Measurements from ENCODE around the gene DGKB. TPM values are rescaled to one million over a fixed set of nuclear protein-coding genes. Genes with fewer than 3 reads are reported as not detected.

DGKB gene
- total RNA-seq, 4 donors from 2014 or later, result 0.07 to 0.95 (median 0.34) TPM

GRCh38 chr7:14147532-14147931, 755.0 kb downstream of the DGKB start:
- in situ Hi-C loops (cut with MboI; ENCODE audit: low sequenced_read_pairs in 4 of 4), result no loop called here
- Histone ChIP-seq H3K36me3 (no peaks in the 10 kb centered on the region), H3K4me3 (no peak overlapping the region), H3K27ac (no peak overlapping the region), H3K4me1 (no peaks in the 10 kb centered on the region), H3K9me3 (no peaks in the 10 kb centered on the region), H3K27me3 (no peaks in the 10 kb centered on the region)
- TF ChIP-seq POLR2A (IDR thresholded peaks at IDR 0.05) (no peak), CTCF (IDR thresholded peaks at IDR 0.05 in 4 of 5, conservative IDR thresholded peaks at IDR 0.05 in 1 of 5) (no peak)
- intact Hi-C loops (cut with DNase I; ENCODE audit: low total_unique reads), result no loop called here
- DNase-seq (no peak), ATAC-seq (no peak)

GRCh38 chr7:14144538-14144937, 758.0 kb downstream of the DGKB start:
- Histone ChIP-seq H3K4me3 (no peak overlapping the region), H3K27me3 (no peaks in the 10 kb centered on the region), H3K4me1 (no peaks in the 10 kb centered on the region), H3K27ac (no peak overlapping the region), H3K9me3 (no peaks in the 10 kb centered on the region), H3K36me3 (no peaks in the 10 kb centered on the region)
- ATAC-seq (no peak), DNase-seq (no peak)
- TF ChIP-seq POLR2A (IDR thresholded peaks at IDR 0.05), result no peak
- TF ChIP-seq CTCF (IDR thresholded peaks at IDR 0.05 in 4 of 5, conservative IDR thresholded peaks at IDR 0.05 in 1 of 5), result no peak
- intact Hi-C loops (cut with DNase I; ENCODE audit: low total_unique reads) (no loop called here), in situ Hi-C loops (cut with MboI; ENCODE audit: low sequenced_read_pairs in 4 of 4) (no loop called here)

GRCh38 chr7:14144109-14144508, 758.4 kb downstream of the DGKB start:
- H3K4me3 ChIP-seq, result no peak overlapping the region
- intact Hi-C loops (cut with DNase I; ENCODE audit: low total_unique reads), result no loop called here
- in situ Hi-C loops (cut with MboI; ENCODE audit: low sequenced_read_pairs in 4 of 4), result no loop called here
- no peaks in the 10 kb centered on the region for H3K36me3 ChIP-seq
- H3K4me1 ChIP-seq, result no peaks in the 10 kb centered on the region
- DNase-seq (no peak), ATAC-seq (no peak)
- H3K9me3 ChIP-seq, result no peaks in the 10 kb centered on the region
- no peak for TF ChIP-seq CTCF (IDR thresholded peaks at IDR 0.05 in 4 of 5, conservative IDR thresholded peaks at IDR 0.05 in 1 of 5)
- no peak for TF ChIP-seq POLR2A (IDR thresholded peaks at IDR 0.05)
- H3K27ac ChIP-seq, result no peak overlapping the region
- H3K27me3 ChIP-seq, result no peaks in the 10 kb centered on the region

GRCh38 chr7:14137676-14138075, 764.9 kb downstream of the DGKB start:
- no peaks in the 10 kb centered on the region for H3K27me3 ChIP-seq
- no peak for TF ChIP-seq CTCF (IDR thresholded peaks at IDR 0.05 in 4 of 5, conservative IDR thresholded peaks at IDR 0.05 in 1 of 5)
- TF ChIP-seq POLR2A (IDR thresholded peaks at IDR 0.05), result no peak
- H3K4me1 ChIP-seq, result no peaks in the 10 kb centered on the region
- H3K4me3 ChIP-seq, result no peak overlapping the region
- H3K9me3 ChIP-seq, result no peaks in the 10 kb centered on the region
- intact Hi-C loops (cut with DNase I; ENCODE audit: low total_unique reads), result no loop called here
- ATAC-seq (no peak), DNase-seq (no peak)
- no peaks in the 10 kb centered on the region for H3K36me3 ChIP-seq
- in situ Hi-C loops (cut with MboI; ENCODE audit: low sequenced_read_pairs in 4 of 4), result no loop called here
- H3K27ac ChIP-seq, result no peak overlapping the region

GRCh38 chr7:14133752-14134151, 768.8 kb downstream of the DGKB start:
- in situ Hi-C loops (cut with MboI; ENCODE audit: low sequenced_read_pairs in 4 of 4) (no loop called here), intact Hi-C loops (cut with DNase I; ENCODE audit: low total_unique reads) (no loop called here)
- no peak for DNase-seq
- ATAC-seq, result no peak
- no peak overlapping the region for H3K27ac ChIP-seq
- no peaks in the 10 kb centered on the region for H3K4me1 ChIP-seq
- H3K9me3 ChIP-seq, result no peaks in the 10 kb centered on the region
- no peaks in the 10 kb centered on the region for H3K36me3 ChIP-seq
- no peak overlapping the region for H3K4me3 ChIP-seq
- H3K27me3 ChIP-seq, result no peaks in the 10 kb centered on the region
- TF ChIP-seq CTCF (IDR thresholded peaks at IDR 0.05 in 4 of 5, conservative IDR thresholded peaks at IDR 0.05 in 1 of 5), result no peak
- no peak for TF ChIP-seq POLR2A (IDR thresholded peaks at IDR 0.05)
